Astrocyte (in vitro differentiated cells and primary cell): ENCODE measurements around the gene ILKAP. TPM values are rescaled to one million over a fixed set of nuclear protein-coding genes. Genes with fewer than 3 reads are reported as not detected.
A peak's percentile ranks its signal among the peaks of the same experiment; 100 is the strongest.

Experiments used
- DNase-seq: peaks from one replicate; pipeline ENCODE4 v3.0.0-alpha.2; 2010; ENCODE audit warnings: low read depth
- FAIRE-seq: peaks from 2 replicates; lab custom pipeline; 2011; peaks lifted over from hg19 to GRCh38; lab: Jason Lieb, UNC
- H2AFZ ChIP-seq: 2 replicates; pipeline ENCODE4 v1.6.0; 2012; ENCODE audit warnings: low read depth, low read length, inconsistent platforms
- H3K27ac ChIP-seq: 2 replicates; pipeline ENCODE4 v1.5.1; 2011; ENCODE audit warnings: low read depth, low read length, inconsistent platforms
- H3K27me3 ChIP-seq: 2 replicates; pipeline ENCODE4 v1.6.0; 2011; ENCODE audit warnings: low read length, inconsistent platforms; ENCODE audit not compliant: insufficient read depth
- H3K36me3 ChIP-seq: 2 replicates; pipeline ENCODE4 v1.5.1; 2011; ENCODE audit warnings: low read length, inconsistent platforms; ENCODE audit not compliant: insufficient read depth
- H3K4me1 ChIP-seq: 2 replicates; pipeline ENCODE4 v1.5.1; 2011; ENCODE audit warnings: low read length, inconsistent platforms; ENCODE audit not compliant: insufficient read depth
- H3K4me2 ChIP-seq: 2 replicates; pipeline ENCODE4 v1.6.0; 2012; ENCODE audit warnings: low read length, inconsistent platforms
- H3K4me3 ChIP-seq: 2 replicates; pipeline ENCODE4 v1.5.1; 2011; ENCODE audit warnings: low read depth, mild to moderate bottlenecking, low read length, inconsistent platforms; ENCODE audit not compliant: insufficient read depth
- H3K79me2 ChIP-seq: 2 replicates; pipeline ENCODE4 v1.6.0; 2012; ENCODE audit warnings: mild to moderate bottlenecking, low read length, inconsistent platforms; ENCODE audit not compliant: insufficient read depth
- H3K9ac ChIP-seq: 2 replicates; pipeline ENCODE4 v1.6.0; 2012; ENCODE audit warnings: mild to moderate bottlenecking, low read length, inconsistent platforms
- H3K9me3 ChIP-seq: 2 replicates; pipeline ENCODE4 v1.5.1; 2012; ENCODE audit warnings: low read depth, mild to moderate bottlenecking, low read length, inconsistent platforms; ENCODE audit not compliant: insufficient read depth
- H4K20me1 ChIP-seq: 2 replicates; pipeline ENCODE4 v1.6.0; 2012; ENCODE audit warnings: low read length, inconsistent platforms; ENCODE audit not compliant: insufficient read depth
- H3K27ac Mint-ChIP-seq: one replicate; pipeline ENCODE4 v1.8.0; 2021; ENCODE audit warnings: mild to moderate bottlenecking, mixed read lengths; ENCODE audit not compliant: unreplicated experiment
- H3K27me3 Mint-ChIP-seq: one replicate; pipeline ENCODE4 v1.8.0; 2021; ENCODE audit warnings: low read depth, mixed read lengths; ENCODE audit not compliant: unreplicated experiment
- H3K36me3 Mint-ChIP-seq: one replicate; pipeline ENCODE4 v1.8.0; 2021; ENCODE audit warnings: low read depth, mixed read lengths; ENCODE audit not compliant: unreplicated experiment
- H3K4me1 Mint-ChIP-seq: one replicate; pipeline ENCODE4 v1.8.0; 2021; ENCODE audit warnings: low read depth, mixed read lengths; ENCODE audit not compliant: unreplicated experiment
- H3K4me3 Mint-ChIP-seq: one replicate; pipeline ENCODE4 v1.8.0; 2021; ENCODE audit warnings: mild to moderate bottlenecking, moderate library complexity, mixed read lengths; ENCODE audit not compliant: unreplicated experiment
- H3K9me3 Mint-ChIP-seq: one replicate; pipeline ENCODE4 v1.8.0; 2021; ENCODE audit warnings: mild to moderate bottlenecking, mixed read lengths; ENCODE audit not compliant: unreplicated experiment
- EZH2 ChIP-seq: IDR thresholded peaks from 2 replicates; pipeline ENCODE4 v1.6.1; 2012; ENCODE audit warnings: mild to moderate bottlenecking, low read length, inconsistent platforms; ENCODE audit not compliant: insufficient read depth
- total RNA-seq: library from RNA; stranded (reverse); gene quantifications from 2 replicates; pipeline ENCODE4 v1.2.1, GENCODE V29; 2021
- TF ChIP-seq, protein P1 (sequence below): IDR thresholded peaks from 2 replicates; pipeline ENCODE4 v1.5.1; 2011; ENCODE audit warnings: low read depth, mild to moderate bottlenecking, inconsistent platforms, low read length, moderate library complexity; ENCODE audit not compliant: insufficient read depth

The ILKAP gene
- total RNA-seq, 1 donor from 2014 or later, result 32.3 TPM

DNA sequence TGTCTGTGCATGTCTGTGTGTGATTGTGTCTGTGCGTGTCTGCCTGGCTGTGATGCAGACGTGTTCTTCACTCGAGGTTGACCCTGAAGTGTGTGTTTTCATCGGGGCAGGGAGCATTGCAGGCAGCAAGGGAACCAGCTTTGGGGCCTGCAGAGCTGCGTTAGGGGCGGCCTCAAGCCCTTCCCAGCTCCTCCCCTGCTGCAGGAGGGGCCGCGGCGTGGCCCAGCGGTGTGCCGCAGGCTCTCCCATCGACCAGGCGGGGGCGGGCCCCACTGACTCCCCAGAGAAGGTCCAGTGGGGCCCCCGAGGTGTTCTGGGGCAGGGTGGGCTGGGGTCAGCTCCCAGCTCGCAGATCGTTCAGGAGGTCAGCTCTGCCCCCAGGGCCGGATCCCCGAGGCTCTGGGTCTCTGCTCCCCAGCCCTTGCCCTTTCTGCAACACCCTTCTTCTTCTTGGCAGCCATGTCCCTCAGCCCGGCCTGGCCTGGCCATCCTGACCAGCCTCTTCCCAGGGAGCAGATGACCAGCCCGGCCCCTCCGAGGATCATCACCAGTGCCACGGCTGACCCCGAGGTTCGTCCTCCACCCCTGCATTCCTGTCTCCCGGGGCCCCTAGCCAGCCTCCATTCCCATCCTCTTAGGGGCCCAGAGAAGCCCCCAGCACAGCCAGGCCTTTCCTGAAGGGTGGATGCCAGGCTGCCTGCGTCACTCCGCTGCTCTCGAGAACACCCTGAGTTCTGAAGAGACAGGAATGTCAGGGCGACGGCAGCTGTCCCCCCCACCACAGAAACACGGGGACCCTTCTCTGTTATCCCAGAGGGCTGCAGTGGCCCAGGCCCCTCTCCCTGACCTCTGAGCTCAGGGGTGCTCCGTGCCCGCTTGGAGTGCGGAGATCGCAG lies 76.1 kb downstream of the ILKAP start:
- Histone ChIP-seq H3K27me3 (no peaks in the 10 kb centered on the region), H3K27ac (no peak overlapping the region), H3K4me3 (no peak overlapping the region), H3K4me1 (no peaks in the 10 kb centered on the region), H3K36me3 (no peaks in the 10 kb centered on the region), H3K4me2 (peak overlapping the region; percentile 21), H3K9me3 (no peaks in the 10 kb centered on the region), H3K79me2 (no peaks in the 10 kb centered on the region), H2AFZ (peak overlapping the region; percentile 46), H3K9ac (no peak overlapping the region), H4K20me1 (no peaks in the 10 kb centered on the region)
- no peak for TF ChIP-seq EZH2
- TF ChIP-seq, protein P1, sequence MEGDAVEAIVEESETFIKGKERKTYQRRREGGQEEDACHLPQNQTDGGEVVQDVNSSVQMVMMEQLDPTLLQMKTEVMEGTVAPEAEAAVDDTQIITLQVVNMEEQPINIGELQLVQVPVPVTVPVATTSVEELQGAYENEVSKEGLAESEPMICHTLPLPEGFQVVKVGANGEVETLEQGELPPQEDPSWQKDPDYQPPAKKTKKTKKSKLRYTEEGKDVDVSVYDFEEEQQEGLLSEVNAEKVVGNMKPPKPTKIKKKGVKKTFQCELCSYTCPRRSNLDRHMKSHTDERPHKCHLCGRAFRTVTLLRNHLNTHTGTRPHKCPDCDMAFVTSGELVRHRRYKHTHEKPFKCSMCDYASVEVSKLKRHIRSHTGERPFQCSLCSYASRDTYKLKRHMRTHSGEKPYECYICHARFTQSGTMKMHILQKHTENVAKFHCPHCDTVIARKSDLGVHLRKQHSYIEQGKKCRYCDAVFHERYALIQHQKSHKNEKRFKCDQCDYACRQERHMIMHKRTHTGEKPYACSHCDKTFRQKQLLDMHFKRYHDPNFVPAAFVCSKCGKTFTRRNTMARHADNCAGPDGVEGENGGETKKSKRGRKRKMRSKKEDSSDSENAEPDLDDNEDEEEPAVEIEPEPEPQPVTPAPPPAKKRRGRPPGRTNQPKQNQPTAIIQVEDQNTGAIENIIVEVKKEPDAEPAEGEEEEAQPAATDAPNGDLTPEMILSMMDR, result no peak
- no peak for FAIRE-seq
- Mint-ChIP-seq H3K4me1 (no peaks in the 10 kb centered on the region), H3K9me3 (no peaks in the 10 kb centered on the region), H3K27ac (no peak overlapping the region), H3K4me3 (no peak overlapping the region), H3K36me3 (no peaks in the 10 kb centered on the region), H3K27me3 (peaks cover 10% of the 10 kb centered on the region)
- DNase-seq, result no peak

DNA sequence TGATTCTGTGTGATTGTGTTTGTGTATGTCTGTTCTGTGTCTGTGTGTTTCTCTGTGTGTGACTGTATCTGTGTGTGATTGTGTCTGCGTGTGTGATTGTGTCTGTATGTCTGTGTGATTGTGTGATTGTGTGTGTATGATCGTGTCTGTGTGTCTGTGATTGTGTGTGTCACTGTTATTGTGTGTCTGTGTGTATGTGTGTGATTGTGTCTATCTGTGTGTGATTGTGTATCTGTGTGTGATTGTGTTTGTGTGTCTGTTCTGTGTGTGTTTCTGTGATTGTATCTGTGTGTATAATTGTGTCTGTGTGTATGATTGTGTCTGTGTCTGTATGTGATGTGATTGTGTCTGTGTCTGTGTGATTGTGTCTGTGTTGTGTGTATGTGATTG lies 76.7 kb downstream of the ILKAP start:
- no peaks in the 10 kb centered on the region for H4K20me1 ChIP-seq
- no peaks in the 10 kb centered on the region for H3K36me3 Mint-ChIP-seq
- no peaks in the 10 kb centered on the region for H3K4me1 Mint-ChIP-seq
- no peak overlapping the region for H3K4me3 Mint-ChIP-seq
- no peak overlapping the region for H3K4me3 ChIP-seq
- no peaks in the 10 kb centered on the region for H3K9me3 ChIP-seq
- peak overlapping the region; percentile 46 for H2AFZ ChIP-seq
- H3K4me2 ChIP-seq, result peak overlapping the region; percentile 21
- no peak for TF ChIP-seq EZH2
- TF ChIP-seq, protein P1, result no peak
- H3K9me3 Mint-ChIP-seq, result no peaks in the 10 kb centered on the region
- H3K9ac ChIP-seq, result no peak overlapping the region
- no peaks in the 10 kb centered on the region for H3K27me3 ChIP-seq
- no peaks in the 10 kb centered on the region for H3K79me2 ChIP-seq
- H3K27ac ChIP-seq, result no peak overlapping the region
- FAIRE-seq (no peak), DNase-seq (no peak)
- H3K27me3 Mint-ChIP-seq, result peaks cover 6% of the 10 kb centered on the region
- no peaks in the 10 kb centered on the region for H3K4me1 ChIP-seq
- H3K27ac Mint-ChIP-seq, result no peak overlapping the region
- no peaks in the 10 kb centered on the region for H3K36me3 ChIP-seq

DNA sequence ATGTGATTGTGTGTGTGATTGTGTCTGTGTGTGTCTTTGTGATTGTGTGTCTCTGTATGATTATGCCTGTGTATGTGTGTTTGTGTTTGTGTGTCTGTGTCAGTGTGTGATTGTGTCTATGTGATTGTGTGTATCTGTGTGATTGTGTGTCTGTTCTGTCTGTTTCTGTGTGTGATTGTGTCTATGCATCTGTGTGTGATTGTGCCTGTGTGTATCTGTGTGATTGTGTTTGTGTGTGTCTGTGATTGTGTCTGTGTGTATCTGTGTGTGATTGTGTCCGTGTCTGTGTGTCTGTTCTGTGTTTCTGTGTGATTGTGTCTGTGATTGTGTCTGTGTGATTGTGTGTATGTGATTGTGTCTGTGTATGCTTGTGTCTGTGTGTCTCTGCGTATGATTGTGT lies 77.2 kb downstream of the ILKAP start:
- H3K9me3 Mint-ChIP-seq, result no peaks in the 10 kb centered on the region
- no peak for DNase-seq
- Histone ChIP-seq H3K9me3 (no peaks in the 10 kb centered on the region), H3K27ac (no peak overlapping the region), H3K4me3 (no peak overlapping the region), H4K20me1 (no peaks in the 10 kb centered on the region), H3K79me2 (no peaks in the 10 kb centered on the region), H3K36me3 (no peaks in the 10 kb centered on the region), H3K4me1 (no peaks in the 10 kb centered on the region), H3K9ac (no peak overlapping the region), H3K27me3 (no peaks in the 10 kb centered on the region), H3K4me2 (no peak overlapping the region), H2AFZ (no peak overlapping the region)
- H3K27ac Mint-ChIP-seq, result no peak overlapping the region
- no peak overlapping the region for H3K4me3 Mint-ChIP-seq
- peak; percentile 71 for FAIRE-seq
- H3K4me1 Mint-ChIP-seq, result no peaks in the 10 kb centered on the region
- TF ChIP-seq, protein P1, result no peak
- no peak for TF ChIP-seq EZH2
- H3K27me3 Mint-ChIP-seq, result peaks cover 6% of the 10 kb centered on the region
- no peaks in the 10 kb centered on the region for H3K36me3 Mint-ChIP-seq
